Measurements from ENCODE around the gene SERHL2.

GRCh38 chr22:42602470-42602869 lies 48.7 kb downstream of the SERHL2 start:
- TF ChIP-seq EZH2 (IDR thresholded peaks at IDR 0.05; ENCODE audit: insufficient read depth, poor library complexity, severe bottlenecking) (no peak), EZH2phosphoT487 (IDR thresholded peaks at IDR 0.05; ENCODE audit: insufficient read depth, low read depth) (no peak)
